ENCODE measurements around the gene FUCA2. TPM values are rescaled to one million over a fixed set of nuclear protein-coding genes. Genes with fewer than 3 reads are reported as not detected.
"Not testable (repeated sequence)": the region's sequence is repeated elsewhere in the genome, so short reads cannot be mapped to it uniquely, and the experiment has no call there.

The FUCA2 gene
- total RNA-seq, 1 donor from 2014 or later: 64.7 TPM

GRCh38 chr6:143447865-143448264, 63.7 kb downstream of the FUCA2 start:
- not testable (repeated sequence) for DNase-seq (ENCODE audit: low spot score)

Other genes with a start within 250 kb of the FUCA2 start
- 8.3 TPM for gene ADAT2, start 61.0 kb downstream of the FUCA2 start, total RNA-seq
- 15.4 TPM for gene PEX3, start 60.9 kb downstream of the FUCA2 start, total RNA-seq
- gene PHACTR2, start 166.2 kb upstream of the FUCA2 start, total RNA-seq: 67.4 TPM